Measurements from ENCODE around the gene ABRAXAS1. TPM values are rescaled to one million over a fixed set of nuclear protein-coding genes. Genes with fewer than 3 reads are reported as not detected.

ABRAXAS1 gene
- polyA plus RNA-seq, 1 of the 3 experiments (the other 2 are of a cell fraction), result 4.9 TPM

- DNase-seq, result no peak
- WGBS (ENCODE audit: low lambda C conversion rate), result 91% methylated on average over 1 of the region's 1 CpG
- Histone ChIP-seq H3K36me3 (replicated peaks in 1 of 2; ENCODE audit: control insufficient read depth in 1 of 2, insufficient read depth in 2 of 2, low read length in 1 of 2) (peaks cover 7 to 27% of the 10 kb centered on the region in 2 experiments), H3K79me2 (ENCODE audit: insufficient read depth) (no peaks in the 10 kb centered on the region), H3K9ac (no peak overlapping the region), H3K9me2 (no peaks in the 10 kb centered on the region), H3K27ac (ENCODE audit: low read depth in 2 of 2, low read length in 1 of 2) (no peak overlapping the region), H3K27me3 (ENCODE audit: insufficient read depth) (no peaks in the 10 kb centered on the region), H3F3A (replicated peaks; ENCODE audit: insufficient read depth) (no peaks in the 10 kb centered on the region), H2AFZ (ENCODE audit: low read depth) (no peak overlapping the region), H3K4me1 (ENCODE audit: control insufficient read depth in 1 of 2, insufficient read depth in 2 of 2, low read depth in 1 of 2, low read length in 1 of 2) (no peaks in the 10 kb centered on the region), H4K20me1 (ENCODE audit: insufficient read depth) (no peaks in the 10 kb centered on the region), H3K4me2 (no peak overlapping the region), H3K4me3 (ENCODE audit: low read depth in 2 of 2, low read length in 1 of 2) (no peak overlapping the region), H3K9me3 (no peaks in the 10 kb centered on the region; the same call in 1 of the 2 replicates)
- ChIA-PET POLR2A (no interaction called here), CTCF (no interaction called here)
- TF ChIP-seq CTCF (IDR thresholded peaks at IDR 0.05), result no peak
- TF ChIP-seq IRF3 (IDR thresholded peaks at IDR 0.05; ENCODE audit: low read depth, low read length), result no peak
- TF ChIP-seq SIN3A (IDR thresholded peaks at IDR 0.05; ENCODE audit: borderline replicate concordance, low read depth, low read length), result no peak
- no peak for TF ChIP-seq PBX3 (IDR thresholded peaks at IDR 0.05)
- no peak for TF ChIP-seq REST (IDR thresholded peaks at IDR 0.05; ENCODE audit: low read depth, low read length)
- no peak for TF ChIP-seq NFIC (IDR thresholded peaks at IDR 0.05; ENCODE audit: borderline replicate concordance)
- no peak for TF ChIP-seq RXRA (IDR thresholded peaks at IDR 0.05; ENCODE audit: borderline replicate concordance, low read depth)
Observed at GRCh38 chr4:83431200-83431599, 53.7 kb downstream of the ABRAXAS1 start.

- Histone ChIP-seq H3K79me2 (ENCODE audit: insufficient read depth) (no peaks in the 10 kb centered on the region), H3K4me3 (ENCODE audit: low read depth in 2 of 2, low read length in 1 of 2) (no peak overlapping the region), H3F3A (replicated peaks; ENCODE audit: insufficient read depth) (peaks cover 4% of the 10 kb centered on the region), H3K36me3 (replicated peaks in 1 of 2; ENCODE audit: control insufficient read depth in 1 of 2, insufficient read depth in 2 of 2, low read length in 1 of 2) (peaks cover 18 to 27% of the 10 kb centered on the region in 2 experiments), H3K9me2 (no peaks in the 10 kb centered on the region), H3K4me1 (ENCODE audit: control insufficient read depth in 1 of 2, insufficient read depth in 2 of 2, low read depth in 1 of 2, low read length in 1 of 2) (no peaks in the 10 kb centered on the region), H3K9ac (no peak overlapping the region), H3K4me2 (no peak overlapping the region), H3K9me3 (no peaks in the 10 kb centered on the region), H3K27me3 (ENCODE audit: insufficient read depth) (no peaks in the 10 kb centered on the region), H3K27ac (ENCODE audit: low read depth in 2 of 2, low read length in 1 of 2) (no peak overlapping the region), H4K20me1 (ENCODE audit: insufficient read depth) (no peaks in the 10 kb centered on the region), H2AFZ (ENCODE audit: low read depth) (no peak overlapping the region)
- POLR2A ChIA-PET, result no interaction called here
- CTCF ChIA-PET, result no interaction called here
- DNase-seq, result no peak
- TF ChIP-seq YY1 (IDR thresholded peaks at IDR 0.05; ENCODE audit: low read depth) (no peak), TAF1 (IDR thresholded peaks at IDR 0.05; ENCODE audit: borderline replicate concordance, low read depth, low read length) (no peak), ELF1 (IDR thresholded peaks at IDR 0.05) (no peak), POLR2AphosphoS5 (IDR thresholded peaks at IDR 0.05; ENCODE audit: low read depth, low read length) (no peak), MAX (IDR thresholded peaks at IDR 0.05; ENCODE audit: low read depth) (no peak), CTCF (IDR thresholded peaks at IDR 0.05) (no peak), SMC3 (IDR thresholded peaks at IDR 0.05; ENCODE audit: low read depth, low read length) (no peak), USF1 (IDR thresholded peaks at IDR 0.05; ENCODE audit: borderline replicate concordance, low read depth) (no peak), RXRA (IDR thresholded peaks at IDR 0.05; ENCODE audit: borderline replicate concordance, low read depth) (no peak), TCF12 (IDR thresholded peaks at IDR 0.05) (no peak), EP300 (IDR thresholded peaks at IDR 0.05; ENCODE audit: borderline replicate concordance in 1 of 2, low read depth in 1 of 2, low read length in 1 of 2) (no peak), RFX5 (IDR thresholded peaks at IDR 0.05; ENCODE audit: low read length) (no peak)
Observed at GRCh38 chr4:83418211-83418610, 66.7 kb downstream of the ABRAXAS1 start.

Measured in SK-N-SH (cell line).